Ammon's horn (tissue), 1 donor: Measurements from ENCODE around the gene NTRK2.
"Not testable (repeated sequence)": the region's sequence is repeated elsewhere in the genome, so short reads cannot be mapped to it uniquely, and the experiment has no call there.

ENCODE experiments used
- DNase-seq: peaks from one replicate; pipeline ENCODE4 v3.0.0-alpha.2; 2016; ENCODE audit warnings: low spot score

NTRK2 gene

DNA sequence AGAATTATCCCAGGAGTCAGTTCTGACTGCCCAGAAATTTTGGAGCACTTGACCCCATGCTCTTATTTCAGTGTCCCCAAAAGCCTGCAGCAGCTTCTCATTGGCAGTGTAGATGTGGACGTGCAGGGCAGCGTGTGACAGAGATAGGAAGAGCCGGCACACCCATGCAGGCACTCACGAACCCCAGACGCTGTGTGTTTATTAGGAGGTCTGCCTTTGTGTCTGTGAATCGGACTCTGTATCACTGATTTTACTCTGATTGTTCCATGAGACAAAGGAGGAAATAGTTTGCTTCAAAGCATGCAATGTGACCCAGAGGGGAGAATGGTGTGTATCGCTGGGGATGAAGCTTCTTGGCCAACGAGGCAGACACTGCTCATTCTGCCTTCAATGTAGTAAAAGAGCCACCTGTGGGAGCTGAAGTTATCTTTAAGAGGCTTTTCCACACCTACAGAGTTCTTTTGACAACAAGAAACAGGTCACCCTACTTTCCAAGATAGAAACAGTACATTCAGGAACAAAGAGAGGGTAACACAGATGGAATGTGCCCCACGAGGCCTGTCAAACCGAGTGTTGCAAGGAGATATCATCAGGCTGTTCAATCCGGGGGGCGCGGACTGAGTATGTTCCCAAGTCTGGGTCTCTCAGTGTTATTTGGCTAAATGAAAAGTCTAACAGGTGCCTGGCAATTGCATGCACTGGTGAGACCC is 224.0 kb downstream of the NTRK2 start:
- DNase-seq, result no peak

DNA sequence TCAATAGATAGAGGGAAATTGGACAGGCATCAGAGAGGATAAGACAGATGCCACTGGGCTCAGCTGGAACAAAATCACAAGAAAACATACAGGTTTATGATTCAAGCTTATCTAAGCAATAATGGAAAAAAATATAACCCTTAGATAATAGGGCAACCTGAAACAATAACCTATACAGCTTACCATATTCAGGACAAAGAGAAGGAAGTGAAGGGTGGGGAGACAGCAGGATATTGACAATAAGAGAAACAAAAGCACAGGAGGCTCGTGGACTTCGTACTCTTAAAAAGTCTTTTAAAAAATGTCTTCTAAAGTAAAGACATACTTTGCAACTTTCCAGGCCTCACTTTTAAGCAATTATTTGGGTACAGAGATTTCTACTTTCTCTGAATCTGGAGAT is 225.3 kb downstream of the NTRK2 start:
- no peak for DNase-seq

DNA sequence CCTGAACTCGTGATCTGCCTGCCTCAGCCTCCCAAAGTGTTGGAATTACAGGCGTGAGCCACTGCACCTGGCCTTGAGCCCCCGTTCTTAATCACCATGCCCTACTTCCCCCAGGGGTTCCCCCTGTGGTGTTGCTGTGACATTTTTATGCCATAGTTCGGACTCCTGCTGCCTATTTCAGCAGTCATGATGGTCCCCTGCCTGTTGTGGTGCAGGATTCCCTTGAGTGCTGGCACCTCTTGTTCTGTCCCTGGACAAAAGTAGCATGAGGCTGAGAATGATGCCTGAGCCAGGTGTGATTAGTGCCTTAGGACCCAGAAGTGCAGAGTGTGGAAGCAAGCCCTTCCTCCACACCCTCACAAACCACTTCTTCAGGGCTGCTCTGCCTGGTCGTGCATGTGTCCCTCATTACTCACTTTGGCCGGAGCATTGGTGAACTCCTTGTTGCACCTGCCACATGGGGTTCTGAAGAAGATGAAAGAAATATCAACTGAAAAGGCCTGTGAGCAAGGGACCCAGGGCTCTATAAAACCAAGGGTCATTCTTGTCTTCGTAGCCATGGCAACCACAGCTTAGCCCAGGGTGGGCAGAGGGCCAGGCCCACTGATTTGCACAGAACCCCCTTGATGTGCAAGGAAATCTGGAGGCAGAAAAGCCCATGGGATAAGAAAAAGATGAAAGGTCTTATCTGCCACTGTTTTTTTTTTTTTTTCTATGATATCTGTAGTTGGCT is 228.0 kb downstream of the NTRK2 start:
- DNase-seq, result no peak

DNA sequence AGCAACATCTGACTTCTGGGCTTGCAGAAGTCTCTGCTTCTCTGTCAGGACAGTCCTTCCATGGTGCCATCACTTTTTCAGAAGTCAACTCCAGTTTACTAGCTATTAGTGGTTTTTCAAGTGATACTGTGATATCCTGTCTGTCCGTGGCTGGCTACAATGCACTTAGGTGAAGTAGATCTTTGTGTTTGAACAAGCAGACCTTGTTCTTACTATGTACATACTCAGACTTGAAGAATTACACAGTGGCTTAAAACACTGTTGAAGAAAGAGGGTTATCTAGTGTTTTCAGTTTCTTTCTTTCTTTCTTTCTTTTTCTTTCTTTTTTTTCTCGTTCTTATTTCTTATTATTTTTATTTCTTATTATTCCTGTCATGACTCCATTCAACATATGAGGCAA is 228.7 kb downstream of the NTRK2 start:
- DNase-seq, result no peak

DNA sequence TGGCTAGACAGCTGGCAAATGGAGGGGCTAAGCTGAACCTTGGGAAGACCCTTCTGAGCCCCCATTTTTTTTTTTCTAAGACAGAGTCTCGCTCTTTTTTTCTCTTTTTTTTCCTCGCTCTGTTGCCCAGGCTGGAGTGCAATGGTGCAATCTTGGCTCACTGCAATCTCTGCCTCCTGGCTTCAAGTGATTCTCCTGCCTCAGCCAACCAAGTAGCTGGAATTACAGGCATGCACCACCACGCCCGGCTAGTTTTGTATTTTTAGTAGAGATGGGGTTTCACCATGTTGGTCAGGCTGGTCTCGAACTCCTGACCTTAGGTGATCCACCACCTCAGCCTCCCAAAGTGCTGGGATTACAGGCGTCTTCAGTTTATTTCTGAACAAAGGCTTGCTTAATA is 229.1 kb downstream of the NTRK2 start:
- DNase-seq, result not testable (repeated sequence)

DNA sequence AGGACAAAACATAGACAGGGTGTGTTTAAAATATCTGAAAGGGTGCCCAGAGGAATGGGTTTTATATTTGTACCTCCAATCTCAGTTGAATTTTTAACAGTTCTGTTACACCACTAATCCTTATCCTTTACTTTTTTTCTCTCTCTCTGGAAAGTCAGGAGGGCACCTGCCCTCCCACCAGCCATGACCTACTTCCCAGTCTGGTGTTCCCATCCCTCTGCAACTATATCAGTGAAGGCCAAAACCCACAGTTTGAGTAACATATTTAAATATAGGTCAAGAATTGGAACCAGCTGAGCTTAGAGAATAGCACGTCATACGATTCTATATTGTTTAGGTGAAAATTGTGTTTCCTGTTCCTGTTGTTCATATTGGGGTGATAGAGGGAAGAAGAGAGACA is 229.8 kb downstream of the NTRK2 start:
- no peak for DNase-seq

DNA sequence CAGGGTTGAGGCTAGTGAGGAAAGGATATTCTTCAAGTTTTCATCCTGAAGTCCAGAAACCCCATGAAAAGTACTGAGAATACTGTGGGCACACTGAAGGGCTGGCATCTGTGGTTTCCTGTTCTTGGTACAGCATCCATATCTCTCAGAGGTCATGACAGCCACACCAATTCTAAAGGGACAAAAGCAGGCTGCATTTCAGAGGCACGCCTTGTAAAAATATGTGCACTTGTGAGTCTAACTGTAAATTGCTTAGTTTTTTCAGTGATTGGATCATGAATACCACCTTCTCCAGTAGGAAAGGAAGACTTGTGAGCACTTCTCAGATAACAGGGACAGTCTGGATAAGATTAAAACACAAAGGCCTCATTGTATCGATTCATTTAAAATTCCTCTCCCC is 230.9 kb downstream of the NTRK2 start:
- DNase-seq, result no peak

DNA sequence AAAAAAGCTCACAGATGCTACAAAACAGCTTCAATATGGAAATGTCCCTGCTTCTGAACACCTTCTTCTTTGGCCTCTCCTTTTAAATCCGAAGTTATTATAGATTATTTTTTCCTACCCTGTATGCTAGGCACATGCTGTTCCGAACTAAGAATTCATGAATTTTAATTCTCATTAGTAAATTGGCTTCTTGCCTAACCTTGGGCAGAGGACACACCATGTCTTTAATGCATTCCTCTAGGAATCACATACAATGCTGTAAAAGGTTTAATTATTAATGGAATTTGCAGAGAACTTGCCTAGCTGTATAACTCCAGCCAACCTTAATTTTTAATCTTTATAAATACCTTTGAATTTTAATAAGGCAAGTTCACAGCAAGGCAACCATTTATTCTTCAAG is 234.4 kb downstream of the NTRK2 start:
- no peak for DNase-seq

DNA sequence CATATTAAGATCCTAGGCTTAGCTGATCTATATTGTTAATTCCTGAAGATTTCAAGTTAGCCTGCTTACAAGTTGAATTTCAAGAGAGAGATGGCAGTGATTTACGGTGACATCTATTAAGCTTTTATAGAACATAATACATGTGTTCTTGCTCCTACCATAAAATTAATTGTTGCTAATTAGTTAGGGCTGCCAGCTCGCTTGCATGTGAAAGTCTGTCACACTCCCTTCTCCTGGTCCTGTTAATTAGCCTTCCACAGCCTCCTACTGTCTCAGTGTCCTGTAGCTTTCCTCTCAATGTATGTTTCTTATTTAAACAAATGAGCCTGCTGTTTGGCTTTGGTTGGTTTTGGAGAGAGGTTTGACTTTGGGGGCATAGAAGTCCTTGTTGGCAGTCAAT is 247.2 kb downstream of the NTRK2 start:
- DNase-seq, result no peak

DNA sequence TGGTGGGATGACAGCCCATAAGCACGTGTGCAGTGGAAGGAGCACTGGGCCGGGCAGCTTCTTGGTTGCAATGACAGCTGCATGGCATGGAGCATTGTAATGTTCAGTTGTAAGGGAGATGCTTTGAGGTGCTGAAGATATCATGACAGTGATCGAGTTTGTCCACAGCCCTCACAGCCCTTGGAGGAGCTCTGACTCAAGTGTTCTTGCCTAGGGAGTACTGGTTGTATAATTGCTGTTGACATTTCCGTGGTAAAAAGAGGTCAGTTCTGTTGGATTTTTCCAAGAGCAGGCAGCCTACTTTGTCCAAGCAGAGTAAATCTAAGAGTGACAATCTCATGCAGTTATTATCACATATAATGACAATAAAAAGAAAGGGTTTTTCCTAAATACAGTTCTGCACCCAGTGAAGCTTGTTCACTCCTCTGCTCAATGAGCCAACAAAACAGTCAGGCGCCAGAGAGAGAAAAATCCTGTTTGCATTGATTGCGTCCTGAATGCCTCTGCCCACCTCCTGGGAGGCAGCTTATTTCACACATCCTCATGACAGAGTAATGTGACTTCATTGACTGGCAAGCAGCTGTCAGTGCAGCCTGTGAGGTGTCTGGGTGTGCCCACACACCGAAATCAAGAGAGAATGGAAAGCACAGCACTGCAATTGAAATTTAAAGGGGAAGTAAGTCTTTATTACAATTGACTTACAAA is 248.0 kb downstream of the NTRK2 start:
- peak; percentile 77 for DNase-seq

DNA sequence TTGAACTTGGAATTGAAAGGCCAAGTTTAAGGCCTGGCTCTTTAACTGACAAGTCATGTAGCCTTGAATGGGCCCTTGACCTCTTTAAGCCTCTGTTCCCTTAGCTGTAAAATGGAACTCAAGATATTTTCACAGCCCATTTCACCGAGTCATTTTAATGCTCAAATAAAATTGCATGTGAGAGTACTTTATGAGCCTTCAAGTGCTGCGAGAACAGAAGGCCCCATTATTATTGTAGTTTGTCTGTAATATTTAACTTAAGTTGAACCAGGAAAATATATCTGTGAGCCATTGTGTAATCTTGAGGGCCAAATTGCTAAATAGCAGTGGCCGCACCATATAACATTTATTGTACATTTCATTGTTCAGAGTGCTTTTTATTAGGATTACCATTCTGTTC is 249.9 kb downstream of the NTRK2 start:
- DNase-seq, result no peak

DNA sequence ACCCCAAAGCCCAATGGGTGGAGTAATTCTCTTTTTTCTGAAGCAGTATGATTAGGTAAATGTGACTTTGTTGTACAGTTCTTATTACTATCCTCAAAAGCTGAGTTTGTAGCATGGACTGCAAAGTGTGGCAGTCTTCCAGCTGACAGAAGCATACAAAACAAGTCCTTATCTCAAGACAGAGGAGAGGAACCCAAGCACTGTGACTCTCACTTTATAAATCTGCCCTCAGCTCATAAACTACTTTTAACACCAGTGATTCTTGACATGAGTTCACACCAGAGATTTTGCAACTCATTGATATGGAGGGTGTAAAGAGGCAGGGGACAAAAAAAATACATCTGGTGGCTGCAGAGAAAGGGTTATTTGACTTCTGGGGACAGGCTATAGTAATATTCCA is 251.6 kb downstream of the NTRK2 start:
- no peak for DNase-seq

DNA sequence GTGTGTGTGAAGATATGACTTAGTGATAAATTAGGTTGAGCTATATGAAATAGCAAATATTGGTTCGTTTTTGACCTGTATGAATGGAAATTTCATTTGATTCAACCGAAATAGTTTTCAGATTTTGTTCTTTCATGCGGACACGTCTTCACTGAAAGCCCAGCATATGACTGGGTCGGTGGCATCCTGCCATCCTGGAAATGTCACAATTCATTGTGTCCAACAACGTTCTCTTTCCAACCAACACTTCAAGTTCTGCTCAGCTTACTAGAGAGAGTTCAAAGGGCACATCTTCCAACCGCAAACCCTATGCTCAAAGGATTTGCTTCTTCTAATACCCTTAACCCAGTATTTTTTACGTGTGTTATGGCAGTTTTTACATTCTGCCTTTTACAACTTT is 252.5 kb downstream of the NTRK2 start:
- no peak for DNase-seq

DNA sequence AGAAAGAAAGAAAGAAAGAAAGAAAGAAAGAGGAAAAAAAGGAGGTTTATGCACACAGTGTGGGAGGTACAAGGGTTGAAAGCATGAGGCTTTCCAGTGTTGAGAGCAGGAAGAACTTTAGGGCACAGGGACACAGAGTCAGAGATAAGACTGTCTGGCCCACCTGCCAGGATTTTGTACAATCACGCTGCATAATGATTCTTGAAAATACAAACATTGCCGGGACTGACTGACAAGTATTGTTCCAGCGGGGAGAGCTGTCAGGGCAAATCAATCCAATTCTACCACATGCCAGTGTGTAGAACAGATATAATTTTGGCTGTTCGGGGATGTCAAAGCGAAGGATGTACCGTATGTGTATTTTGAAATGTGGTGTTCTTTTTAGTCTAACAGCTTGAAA is 254.7 kb downstream of the NTRK2 start:
- DNase-seq, result no peak

DNA sequence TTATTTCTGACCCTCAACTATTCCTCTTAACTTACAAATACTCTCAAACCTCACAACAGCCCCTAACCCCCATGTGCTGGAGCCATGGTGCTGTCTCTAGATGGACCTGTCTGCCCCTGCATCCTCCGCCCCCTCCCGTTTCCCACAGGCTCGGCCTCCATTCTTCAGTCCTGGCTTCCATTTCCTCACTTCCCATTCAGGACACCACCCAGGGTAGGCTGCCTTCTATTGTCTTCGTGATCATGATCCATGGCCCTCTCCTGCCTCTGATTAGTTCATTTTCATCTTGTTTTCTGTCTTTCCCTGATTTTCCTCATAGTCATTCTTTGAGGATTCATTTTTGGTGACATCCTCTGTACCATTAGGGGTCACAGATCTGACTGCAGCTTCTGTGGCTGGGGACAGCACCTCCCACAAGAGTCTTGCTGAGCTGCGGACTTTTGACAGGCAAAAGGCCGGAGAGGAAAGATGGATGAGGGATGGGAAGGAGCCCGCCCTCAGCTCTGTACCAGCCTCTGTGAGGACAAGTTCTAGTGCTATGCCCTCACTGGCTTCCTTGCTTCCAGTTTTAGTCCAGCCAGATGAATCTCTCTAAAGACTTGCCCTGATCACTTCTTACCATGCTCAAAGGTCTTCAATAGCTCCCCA is 255.8 kb downstream of the NTRK2 start:
- DNase-seq, result no peak

DNA sequence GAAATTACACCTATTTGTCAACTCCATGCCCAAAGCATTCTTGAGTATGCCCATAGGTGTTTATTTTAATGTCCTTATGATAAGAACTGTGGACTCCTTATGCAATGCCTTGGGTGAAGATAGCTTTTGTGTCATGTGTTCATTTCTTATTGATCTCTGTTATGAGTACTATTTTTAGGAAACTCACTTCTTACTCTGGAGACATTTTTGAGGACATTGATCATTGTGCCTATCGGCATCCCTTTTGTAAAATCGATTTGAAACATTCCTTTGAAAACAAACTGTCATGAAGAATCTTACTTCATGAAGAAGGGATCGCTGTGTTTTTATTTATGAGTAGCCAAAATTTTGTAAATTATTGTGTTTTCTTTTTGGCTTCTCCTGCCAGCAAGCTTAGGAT is 257.3 kb downstream of the NTRK2 start:
- DNase-seq, result no peak

DNA sequence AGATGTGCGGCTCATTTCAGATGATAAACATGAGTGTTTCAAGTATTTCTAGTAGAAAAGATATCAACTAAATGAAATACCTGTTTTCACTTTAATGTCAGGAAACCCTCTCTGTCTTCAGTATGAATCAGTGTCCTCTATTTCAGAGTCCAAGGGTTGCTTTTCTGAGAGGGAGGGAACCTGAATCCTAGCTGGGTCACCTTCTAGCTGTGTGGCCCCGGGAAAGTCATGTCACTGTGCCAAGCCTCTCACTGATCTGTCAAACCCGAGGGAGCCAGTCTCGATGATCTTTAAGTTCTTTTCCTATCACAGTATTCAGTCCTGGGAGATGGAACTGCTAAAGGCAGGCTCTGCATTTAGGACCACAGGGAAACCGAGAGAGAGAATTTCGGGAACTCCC is 258.9 kb downstream of the NTRK2 start:
- DNase-seq, result no peak

DNA sequence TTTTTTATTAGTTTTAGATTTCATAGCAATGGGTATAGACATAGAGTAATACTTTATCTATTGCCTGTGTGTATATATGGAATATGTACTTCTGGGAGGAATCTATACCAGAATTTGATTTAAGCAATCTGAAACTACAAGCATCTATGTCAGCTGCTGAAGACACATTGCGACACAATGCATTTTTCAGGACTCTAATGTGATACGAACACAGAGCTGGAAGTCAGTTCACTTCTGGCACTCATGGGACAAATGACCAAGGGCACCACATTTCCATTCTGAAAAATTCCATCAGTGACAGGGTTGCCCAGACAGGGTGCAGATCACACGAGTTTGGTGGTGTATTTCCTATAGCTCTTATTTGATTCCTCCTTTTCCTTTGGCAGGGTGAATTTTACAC is 259.5 kb downstream of the NTRK2 start:
- DNase-seq, result no peak

DNA sequence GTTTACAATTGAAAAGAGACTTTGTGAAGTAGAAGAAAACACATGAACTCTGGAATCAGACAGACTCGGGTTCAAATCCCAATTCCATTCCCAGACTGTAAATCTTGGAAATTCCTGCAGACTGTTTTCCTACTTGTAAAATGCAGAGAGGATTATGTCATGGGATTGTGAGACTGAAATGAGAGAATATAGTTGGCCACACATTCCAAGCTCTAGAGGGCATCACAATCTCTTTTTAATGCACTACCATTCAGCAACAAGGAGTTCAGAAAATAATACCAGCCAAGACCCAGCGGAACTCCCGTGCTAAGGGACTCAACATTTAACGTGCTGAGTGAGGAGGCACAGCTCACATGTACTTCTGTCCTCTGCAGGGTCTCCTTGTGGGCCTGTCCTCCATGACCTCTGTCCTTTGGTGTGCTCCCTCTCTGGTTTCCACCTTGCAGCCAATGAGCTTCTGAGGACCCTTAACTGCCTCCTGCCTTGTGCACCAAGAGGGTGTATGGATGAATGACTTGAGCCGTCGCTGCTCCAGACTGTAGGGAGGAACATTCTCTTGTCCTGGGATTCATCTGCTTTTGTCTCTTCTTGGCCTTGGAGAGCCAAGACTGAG is 263.5 kb downstream of the NTRK2 start:
- no peak for DNase-seq

DNA sequence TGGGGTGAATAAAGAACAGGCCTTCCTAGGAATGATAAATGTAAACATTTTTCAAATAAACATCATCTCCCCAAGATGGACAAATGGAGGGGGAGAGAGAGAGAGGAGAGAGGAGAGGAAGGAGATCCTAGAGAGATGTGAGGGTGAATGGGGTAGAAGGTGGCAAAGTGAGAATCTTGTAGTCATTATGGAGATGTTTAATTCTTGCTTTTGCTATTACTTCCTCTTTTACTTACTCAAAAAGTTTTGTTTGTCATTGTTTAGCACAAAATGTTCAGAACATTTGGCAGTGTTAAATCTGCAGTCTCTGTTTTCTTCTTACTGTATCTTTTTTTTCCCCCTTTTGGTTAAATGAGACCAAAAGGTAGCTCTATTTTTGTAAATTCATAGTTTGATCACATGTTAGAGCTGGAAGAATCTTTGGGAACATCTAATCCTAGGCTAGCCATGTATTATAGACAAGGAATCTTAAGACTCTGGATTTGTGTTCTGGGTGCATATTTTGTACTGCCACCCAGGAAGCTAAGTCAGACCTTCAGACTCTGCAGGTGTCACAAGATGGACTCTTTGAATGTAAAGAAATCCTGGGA is 266.1 kb downstream of the NTRK2 start:
- DNase-seq, result no peak

DNA sequence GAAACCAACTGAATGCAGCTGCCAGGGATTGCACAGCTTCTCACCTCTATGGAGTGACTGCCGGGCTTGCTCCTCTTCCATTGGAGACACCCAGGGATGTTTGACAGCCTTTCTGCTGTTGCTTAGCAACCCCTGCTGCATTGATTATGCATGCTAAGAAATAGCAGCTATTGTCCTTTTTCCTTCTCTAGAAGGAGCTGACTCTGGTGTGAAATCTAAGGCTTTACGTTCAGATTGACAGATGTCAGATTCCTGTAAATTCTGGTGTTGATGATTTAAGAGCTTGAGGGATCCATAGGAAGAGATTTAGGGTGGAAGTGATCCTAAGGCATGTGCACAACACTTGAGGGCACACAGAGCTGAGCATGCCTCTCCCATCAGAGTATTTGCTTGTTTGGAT is 267.7 kb downstream of the NTRK2 start:
- DNase-seq, result peak; percentile 60

DNA sequence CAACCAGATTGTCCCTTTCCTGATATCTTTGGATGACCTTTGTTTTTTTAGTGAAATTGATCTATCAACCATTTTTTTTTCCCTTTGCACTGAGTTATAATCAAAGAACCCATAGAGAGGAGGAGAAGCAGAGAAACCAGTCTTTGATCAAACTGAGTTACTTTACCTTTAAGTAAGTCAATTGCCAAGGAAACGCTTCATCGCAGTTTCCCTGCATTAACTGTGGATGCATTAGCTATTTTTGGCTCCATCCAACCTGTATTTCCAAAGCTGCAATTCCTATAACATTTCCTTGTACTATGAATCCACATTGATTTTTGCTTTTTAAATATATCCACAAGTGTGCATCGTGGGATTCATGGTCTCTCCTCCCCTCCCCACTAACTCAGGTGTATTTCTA is 268.1 kb downstream of the NTRK2 start:
- DNase-seq, result no peak
